Small intestine (tissue), 7 donors: ENCODE data around the gene ECE1. TPM values are rescaled to one million over a fixed set of nuclear protein-coding genes. Genes with fewer than 3 reads are reported as not detected.
A peak's percentile ranks its signal among the peaks of the same experiment; 100 is the strongest.
"Not testable (repeated sequence)": the region's sequence is repeated elsewhere in the genome, so short reads cannot be mapped to it uniquely, and the experiment has no call there.

ENCODE experiments used
- DNase-seq, 2 donors: peaks; one replicate each; pipeline versions ENCODE4 v3.0.0 to v3.0.0-alpha.2; 2013
- FAIRE-seq: peaks from 2 replicates; lab custom pipeline; 2012; peaks lifted over from hg19 to GRCh38; lab: Jason Lieb, UNC
- H3K27ac ChIP-seq, 3 donors: one replicate each; pipeline ENCODE4 v1.5.1; 2013; ENCODE audit warnings: low read length in 2 of 3, mild to moderate bottlenecking in 2 of 3, control low read depth in 1 of 3, inconsistent platforms in 1 of 3, low read depth in 1 of 3, moderate library complexity in 1 of 3
- H3K27me3 ChIP-seq, 3 donors: one replicate each; pipeline ENCODE4 v1.6.1; 2013; ENCODE audit warnings: low read length in 3 of 3, inconsistent platforms in 1 of 3; ENCODE audit not compliant: control insufficient read depth in 3 of 3, insufficient read depth in 3 of 3
- H3K36me3 ChIP-seq, 3 donors: one replicate each; pipeline ENCODE4 v1.6.1; 2013; ENCODE audit warnings: low read length in 3 of 3, inconsistent platforms in 1 of 3, low read depth in 1 of 3, mild to moderate bottlenecking in 1 of 3, moderate library complexity in 1 of 3; ENCODE audit not compliant: control insufficient read depth in 3 of 3, insufficient read depth in 2 of 3
- H3K4me1 ChIP-seq, 3 donors: one replicate each; pipeline ENCODE4 v1.6.1; 2013; ENCODE audit warnings: low read length in 2 of 3, inconsistent platforms in 1 of 3, low read depth in 1 of 3, mild to moderate bottlenecking in 1 of 3, moderate library complexity in 1 of 3; ENCODE audit not compliant: control insufficient read depth in 3 of 3, insufficient read depth in 2 of 3
- H3K4me3 ChIP-seq, 3 donors: one replicate each; pipeline ENCODE4 v1.5.1; 2013; ENCODE audit warnings: low read length in 3 of 3, control low read depth in 1 of 3, inconsistent platforms in 1 of 3, low read depth in 1 of 3, mild to moderate bottlenecking in 1 of 3, moderate library complexity in 1 of 3
- H3K9me3 ChIP-seq, 2 donors: one replicate each; pipeline ENCODE4 v1.6.1; 2013; ENCODE audit warnings: low read depth in 1 of 2, low read length in 1 of 2; ENCODE audit not compliant: control insufficient read depth in 2 of 2, insufficient read depth in 1 of 2
- WGBS, 3 donors: extraction: QIAGEN DNeasy Blood & Tissue Kit; methylation state at CpG; one replicate each; pipeline ENCODE4 v1.1.7; 2013; 5-methylcytosine and 5-hydroxymethylcytosine counted together
- polyA plus RNA-seq, 4 donors: library from polyadenylated mRNA; stranded (reverse) in 3 of 4; unstranded in 1 of 4; fragments of 200-250 nt in 3 of 4; fragments of 120-200 nt in 1 of 4; gene quantifications; one replicate each; pipeline versions ENCODE4 v1.2.1 to v1.2.3, GENCODE V29; 2013
- donor health status: healthy with polysubstance abuse.
- donor health status: control.
- donor health status: control.
- donor health status: Bipolar disorder and iron deficiency.
- donor health status: healthy.

The ECE1 gene
- polyA plus RNA-seq, 4 donors, result 20.8 to 68.9 (median 40.4) TPM

DNA sequence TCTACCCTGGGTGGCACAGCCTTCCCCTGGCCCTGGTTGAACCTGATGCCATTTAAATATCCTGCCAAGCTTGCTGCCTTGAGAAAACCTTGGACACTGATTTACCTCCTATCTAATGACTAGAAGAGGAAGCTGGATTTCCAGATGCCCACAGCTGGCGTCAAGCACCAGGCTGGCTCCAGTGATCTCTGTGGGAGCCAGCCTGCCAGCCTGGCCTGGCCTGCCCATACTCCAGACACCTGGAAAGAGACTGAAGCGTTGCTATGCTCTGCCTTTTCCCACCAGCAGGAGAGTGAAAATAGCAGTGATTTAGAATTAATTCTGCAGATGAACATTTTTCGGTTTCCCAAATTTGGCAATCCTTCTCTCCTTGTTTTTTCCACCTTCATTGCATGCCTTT, 102.0 kb downstream of the ECE1 start:
- H3K27ac ChIP-seq, result no peak overlapping the region
- H3K36me3 ChIP-seq, result no peaks in the 10 kb centered on the region
- FAIRE-seq, result no peak
- H3K4me1 ChIP-seq, result peaks cover 4 to 6% (median 4%) of the 10 kb centered on the region in 3 donors
- DNase-seq, result no peak
- 84 to 94% (median 87%) methylated on average over 3 of the region's 3 CpGs for WGBS, 3 donors
- H3K9me3 ChIP-seq, result no peaks in the 10 kb centered on the region
- no peaks in the 10 kb centered on the region for H3K27me3 ChIP-seq
- H3K4me3 ChIP-seq, result no peak overlapping the region

DNA sequence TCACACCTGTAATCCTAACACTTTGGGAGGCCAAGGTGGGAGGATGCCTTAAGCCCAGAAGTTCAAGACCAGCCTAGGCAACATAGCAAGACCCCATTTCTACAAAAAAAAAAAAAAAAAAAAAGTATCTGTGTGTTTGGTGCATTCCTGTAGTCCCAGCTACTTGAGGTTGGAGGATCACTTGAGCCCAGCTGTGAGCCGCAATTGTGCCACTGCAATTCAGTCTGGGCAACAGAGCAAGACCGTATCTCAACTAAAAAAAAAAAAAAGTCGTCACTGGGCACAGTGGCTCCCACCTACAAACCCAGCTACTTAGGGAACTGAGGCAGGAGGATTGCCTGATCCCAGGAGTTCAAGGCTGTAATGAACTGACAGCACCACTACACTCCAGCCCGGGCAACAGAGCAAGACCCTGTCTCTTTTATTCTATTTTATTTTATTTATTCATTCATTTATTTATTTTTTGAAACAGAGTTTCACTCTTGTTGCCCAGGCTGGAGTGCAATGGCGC, 105.0 kb downstream of the ECE1 start:
- FAIRE-seq (no peak), DNase-seq (no peak)
- Histone ChIP-seq H3K27ac (no peak overlapping the region), H3K4me3 (no peak overlapping the region), H3K36me3 (no peaks in the 10 kb centered on the region), H3K4me1 (peaks cover 2 to 6% (median 4%) of the 10 kb centered on the region in 3 donors), H3K9me3 (no peaks in the 10 kb centered on the region), H3K27me3 (no peaks in the 10 kb centered on the region)
- WGBS, 3 donors, result 91 to 92% (median 91%) methylated on average over 5 of the region's 5 CpGs

DNA sequence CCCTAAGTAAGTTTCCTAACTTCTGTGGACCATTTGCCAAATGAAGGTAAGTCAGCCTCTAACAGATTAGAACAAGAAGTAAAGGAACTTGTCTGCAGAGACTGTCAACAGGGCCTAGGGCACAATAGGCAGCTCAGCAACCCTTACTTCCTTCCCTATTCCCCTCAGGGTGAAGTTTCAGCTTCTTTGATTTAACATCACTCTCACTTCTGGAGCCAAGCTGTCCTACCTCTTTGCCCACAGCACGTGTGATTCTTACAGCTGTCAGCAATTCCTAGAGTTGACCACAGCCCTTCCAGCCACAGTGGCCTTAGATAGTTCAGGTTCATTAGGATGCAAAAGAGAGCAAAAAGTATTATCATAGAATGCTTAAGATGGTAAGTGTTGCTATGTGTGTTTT, 106.0 kb downstream of the ECE1 start:
- WGBS, 3 donors, result 49 to 65% (median 63%) methylated on average over 1 of the region's 1 CpG
- Histone ChIP-seq H3K4me3 (no peak overlapping the region), H3K27ac (no peak overlapping the region), H3K9me3 (no peaks in the 10 kb centered on the region), H3K36me3 (no peaks in the 10 kb centered on the region), H3K4me1 (no peaks in the 10 kb centered on the region), H3K27me3 (no peaks in the 10 kb centered on the region)
- FAIRE-seq, result no peak
- no peak for DNase-seq

DNA sequence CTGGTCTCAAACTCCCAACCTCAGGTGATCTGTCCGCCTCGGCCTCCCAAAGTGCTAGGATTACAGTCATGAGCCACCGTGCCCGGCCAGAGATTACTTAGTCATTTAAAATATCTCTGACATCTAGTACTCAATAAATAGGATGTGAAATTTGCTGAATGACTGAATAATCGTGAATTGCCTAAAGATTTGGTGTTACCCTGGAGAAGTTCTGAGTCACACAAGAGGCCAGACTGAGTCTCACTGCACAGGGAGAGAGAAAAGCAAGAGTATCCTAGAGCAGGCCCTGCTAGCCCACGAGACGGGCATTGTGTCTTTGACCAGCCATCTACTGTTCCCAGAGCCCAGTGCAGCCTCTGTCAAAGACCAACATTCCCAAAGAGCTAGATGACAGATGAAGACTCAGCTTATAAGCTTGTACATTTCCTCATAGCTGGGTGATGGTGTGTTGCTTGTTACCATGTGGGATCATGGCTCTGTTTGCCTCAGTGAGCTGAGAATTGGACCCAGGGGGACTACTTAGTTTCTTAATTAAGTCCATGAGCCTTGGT, 108.0 kb downstream of the ECE1 start:
- H3K9me3 ChIP-seq, result no peaks in the 10 kb centered on the region
- 82 to 88% (median 83%) methylated on average over 7 of the region's 7 CpGs for WGBS, 3 donors
- H3K36me3 ChIP-seq, result no peaks in the 10 kb centered on the region
- no peaks in the 10 kb centered on the region for H3K27me3 ChIP-seq
- DNase-seq (no peak), FAIRE-seq (no peak)
- H3K4me1 ChIP-seq, result peaks cover 0 to 3% (median 3%) of the 10 kb centered on the region in 3 donors
- no peak overlapping the region for H3K4me3 ChIP-seq
- H3K27ac ChIP-seq, result no peak overlapping the region

DNA sequence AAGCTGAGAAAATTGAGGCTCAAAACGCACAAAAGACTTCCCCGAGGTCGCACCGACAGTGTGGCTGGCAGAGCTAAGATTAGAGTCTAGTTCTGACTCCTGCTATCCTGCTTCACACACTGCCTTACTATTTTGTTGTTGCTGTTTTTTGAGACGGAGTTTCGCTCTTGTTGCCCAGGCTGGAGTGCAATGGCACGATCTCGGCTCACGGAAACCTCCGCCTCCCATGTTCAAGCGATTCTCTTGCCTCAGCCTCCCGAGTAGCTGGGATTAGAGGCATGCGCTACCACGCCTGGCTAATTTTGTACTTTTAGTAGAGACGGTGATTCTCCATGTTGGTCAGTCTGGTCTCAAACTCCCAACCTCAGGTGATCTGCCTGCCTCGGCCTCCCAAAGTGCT, 112.0 kb downstream of the ECE1 start:
- H3K4me3 ChIP-seq, H3K27me3 ChIP-seq, H3K4me1 ChIP-seq, FAIRE-seq, H3K27ac ChIP-seq, H3K9me3 ChIP-seq, H3K36me3 ChIP-seq, DNase-seq: not testable (repeated sequence)
- WGBS, 3 donors, result 93% methylated on average over 16 of the region's 16 CpGs

DNA sequence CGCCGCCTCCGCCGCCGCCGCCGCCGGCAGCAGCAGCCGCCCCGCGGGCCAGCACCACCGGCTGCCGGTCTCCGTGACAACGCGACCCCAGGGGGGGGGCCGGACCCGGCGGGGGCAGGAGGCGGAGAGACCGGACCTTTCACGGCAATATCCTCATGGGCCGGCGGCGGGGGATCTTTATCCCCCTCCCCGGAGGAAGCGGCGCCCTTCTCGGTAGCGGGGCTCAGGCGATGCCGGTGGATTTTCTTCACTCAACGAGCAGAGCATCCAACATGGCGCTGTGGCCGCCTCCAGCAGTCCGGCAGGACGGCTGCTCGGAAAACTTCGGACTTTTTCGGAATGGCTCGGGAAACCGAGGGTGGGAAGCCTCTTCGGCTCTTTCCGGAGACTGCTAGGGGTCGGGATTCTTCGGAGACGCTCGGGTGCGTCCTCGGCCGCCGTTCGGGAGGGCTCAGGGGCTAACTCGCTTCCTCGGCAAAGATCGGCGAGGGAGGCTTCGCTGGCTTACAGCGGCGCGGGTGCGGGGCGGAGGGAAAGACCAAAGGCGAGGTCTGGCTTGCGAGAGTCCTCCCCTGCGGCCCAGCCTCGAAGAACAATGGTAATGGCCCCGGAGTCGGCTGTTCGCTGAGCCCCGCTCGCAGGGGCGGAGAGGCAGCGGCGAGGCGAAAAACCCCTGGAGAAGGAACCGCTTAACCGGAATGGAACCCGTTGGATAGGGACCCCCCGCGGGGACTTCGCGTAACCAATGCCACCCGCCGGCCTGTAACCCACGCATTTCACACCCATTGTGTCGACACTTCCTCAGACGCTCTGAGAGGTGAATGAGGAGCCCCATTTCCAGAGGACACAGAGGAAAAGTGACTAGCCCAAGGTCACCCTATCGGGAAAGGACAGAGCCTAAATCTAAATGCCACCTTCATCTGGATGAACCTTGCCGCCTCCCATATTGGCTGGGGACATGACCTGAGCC, 113.4 kb downstream of the ECE1 start, which contains the start of gene EIF4G3:
TSS of gene EIF4G3 (minus strand) at position 312 of the 970 bp plus-strand sequence. CDS start 174,155 bp downstream, outside the sequence.
- FAIRE-seq (no peak), DNase-seq (peak; percentile 99)
- Histone ChIP-seq H3K27me3 (no peaks in the 10 kb centered on the region), H3K4me1 (peaks cover 0 to 9% (median 6%) of the 10 kb centered on the region in 3 donors), H3K36me3 (peaks cover 0 to 5% (median 2%) of the 10 kb centered on the region in 3 donors), H3K4me3 (peak within 1 kb of the TSS; percentile 82 to 96 (median 87)), H3K27ac (peak within 1 kb of the TSS; percentile 70 to 90 (median 90)), H3K9me3 (no peaks in the 10 kb centered on the region)
- 1 to 2% (median 1%) methylated on average over 60 to 90 of the region's 90 CpGs for WGBS, 3 donors

DNA sequence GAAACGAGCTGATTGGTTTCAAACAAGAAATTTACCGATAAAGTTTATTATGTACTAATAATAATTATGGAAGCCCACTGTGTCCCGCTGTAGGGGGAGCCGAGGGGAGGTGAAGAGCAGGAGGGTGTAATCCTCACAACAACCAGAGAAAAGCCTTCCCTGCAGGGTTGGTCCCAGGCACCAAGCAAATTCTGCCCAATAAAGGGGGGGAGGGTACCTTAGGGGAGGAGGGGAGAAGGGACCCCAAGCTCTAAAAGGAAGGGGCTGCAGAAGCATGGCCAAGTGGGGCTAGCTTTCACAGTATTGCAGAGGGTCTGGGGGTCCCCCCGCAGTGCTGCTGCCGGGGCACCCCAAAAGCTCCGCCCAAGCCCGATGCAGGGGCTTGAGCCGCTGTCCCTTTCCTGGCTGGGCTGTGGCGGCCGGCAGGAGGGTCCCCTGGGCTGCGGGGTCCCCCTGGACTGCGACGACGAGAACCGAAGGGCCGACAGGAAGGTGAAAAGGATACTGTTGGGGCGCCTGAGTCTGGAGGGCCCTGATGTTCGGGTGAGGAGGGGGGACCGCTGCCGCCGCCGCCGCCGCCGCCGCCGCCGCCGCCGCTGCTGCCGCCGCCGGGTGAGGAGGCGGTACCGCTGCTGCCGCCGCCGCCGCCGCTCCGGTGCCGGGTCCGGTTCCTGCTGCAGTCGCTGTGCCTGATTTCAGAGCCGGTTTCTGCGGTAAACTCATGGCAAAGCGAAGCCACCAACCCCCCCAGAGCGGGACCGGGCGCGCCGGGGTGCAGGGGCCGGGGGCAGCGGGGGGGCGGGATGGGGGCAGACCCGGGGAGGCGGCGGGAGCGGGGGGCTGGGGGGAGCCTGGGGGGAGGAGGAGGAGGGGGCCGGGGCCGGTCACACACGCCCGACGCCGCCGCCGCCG, 114.3 kb downstream of the ECE1 start:
- no peaks in the 10 kb centered on the region for H3K27me3 ChIP-seq
- WGBS, 3 donors, result 0 to 1% (median 0%) methylated on average over 10 to 63 of the region's 69 CpGs
- H3K9me3 ChIP-seq, result no peaks in the 10 kb centered on the region
- DNase-seq, result peak; percentile 18 to 63
- H3K4me1 ChIP-seq, result peaks cover 0 to 13% (median 6%) of the 10 kb centered on the region in 3 donors
- H3K4me3 ChIP-seq, result peak overlapping the region; percentile 73 to 87 (median 82)
- peaks cover 0 to 5% (median 2%) of the 10 kb centered on the region in 3 donors for H3K36me3 ChIP-seq
- H3K27ac ChIP-seq, result peak overlapping the region; percentile 70 to 90 (median 90)
- FAIRE-seq, result no peak
